PC-9 (cell line): ENCODE data around the gene CDADC1.

Source experiments
- CTCF ChIP-seq: fragments of 200-600 bp; sonication (generic); conservative IDR thresholded peaks from 2 replicates; pipeline ENCODE4 v1.6.1; 2017; ENCODE audit warnings: mixed run types, antibody characterized with exemption, mild to moderate bottlenecking, moderate library complexity
- EZH2 ChIP-seq: fragments of 200-600 bp; sonication (generic); IDR thresholded peaks from 2 replicates; pipeline ENCODE4 v1.8.0; 2017; ENCODE audit warnings: antibody characterized with exemption, low read depth

GRCh38 chr13:49314344-49314882 lies 66.7 kb downstream of the CDADC1 start:
- TF ChIP-seq CTCF (no peak), EZH2 (no peak)
